Mucosa of stomach (tissue), 1 donor: ENCODE data around the gene WFDC11.
"Not testable (repeated sequence)": the region's sequence is repeated elsewhere in the genome, so short reads cannot be mapped to it uniquely, and the experiment has no call there.

Source experiments
- H3K27me3 ChIP-seq: one replicate; pipeline ENCODE4 v1.7.0; 2013; ENCODE audit warnings: mild to moderate bottlenecking, low read length; ENCODE audit not compliant: control insufficient read depth, insufficient read depth
- H3K36me3 ChIP-seq: one replicate; pipeline ENCODE4 v1.7.0; 2013; ENCODE audit warnings: low read length; ENCODE audit not compliant: control insufficient read depth, insufficient read depth
- H3K4me1 ChIP-seq: one replicate; pipeline ENCODE4 v1.7.0; 2013; ENCODE audit warnings: mild to moderate bottlenecking, low read length; ENCODE audit not compliant: control insufficient read depth, insufficient read depth
- H3K4me3 ChIP-seq: one replicate; pipeline ENCODE4 v1.7.0; 2013; ENCODE audit warnings: low read length
- H3K9ac ChIP-seq: one replicate; pipeline ENCODE4 v1.7.0; 2013; ENCODE audit warnings: mild to moderate bottlenecking, low read length, moderate library complexity
- H3K9me3 ChIP-seq: one replicate; pipeline ENCODE4 v1.7.0; 2013; ENCODE audit warnings: mild to moderate bottlenecking, low read length, moderate library complexity; ENCODE audit not compliant: control insufficient read depth
- donor health status: Pancreatic carcinoma.

The WFDC11 gene

GRCh38 chr20:45649312-45649863, 20.7 kb downstream of the WFDC11 start:
- Histone ChIP-seq H3K9ac (no peak overlapping the region), H3K9me3 (no peaks in the 10 kb centered on the region), H3K27me3 (no peaks in the 10 kb centered on the region), H3K4me1 (peaks cover 15% of the 10 kb centered on the region), H3K36me3 (no peaks in the 10 kb centered on the region), H3K4me3 (no peak overlapping the region)

GRCh38 chr20:45647441-45648050, 22.5 kb downstream of the WFDC11 start:
- Histone ChIP-seq H3K4me3 (no peak overlapping the region), H3K36me3 (no peaks in the 10 kb centered on the region), H3K9me3 (no peaks in the 10 kb centered on the region), H3K27me3 (no peaks in the 10 kb centered on the region), H3K9ac (no peak overlapping the region), H3K4me1 (peaks cover 15% of the 10 kb centered on the region)

GRCh38 chr20:45646875-45647274, 23.2 kb downstream of the WFDC11 start:
- H3K27me3 ChIP-seq = no peaks in the 10 kb centered on the region
- H3K4me3 ChIP-seq = no peak overlapping the region
- H3K9ac ChIP-seq = no peak overlapping the region
- H3K4me1 ChIP-seq = peaks cover 13% of the 10 kb centered on the region
- H3K36me3 ChIP-seq = no peaks in the 10 kb centered on the region
- no peaks in the 10 kb centered on the region for H3K9me3 ChIP-seq

- H3K4me3 ChIP-seq, H3K9ac ChIP-seq, H3K27me3 ChIP-seq: not testable (repeated sequence)
Measured at GRCh38 chr20:45645869-45646268, 24.2 kb downstream of the WFDC11 start.

GRCh38 chr20:45641076-45641475, 29.0 kb downstream of the WFDC11 start:
- not testable (repeated sequence) for H3K9ac ChIP-seq, H3K36me3 ChIP-seq, H3K4me1 ChIP-seq, H3K4me3 ChIP-seq, H3K9me3 ChIP-seq, H3K27me3 ChIP-seq

More at GRCh38 chr20:45645869-45646268, 24.2 kb downstream of the WFDC11 start:
- not testable (repeated sequence) for H3K36me3 ChIP-seq, H3K9me3 ChIP-seq, H3K4me1 ChIP-seq

GRCh38 chr20:45639687-45640086, 30.4 kb downstream of the WFDC11 start:
- Histone ChIP-seq H3K36me3 (no peaks in the 10 kb centered on the region), H3K4me1 (no peaks in the 10 kb centered on the region), H3K27me3 (no peaks in the 10 kb centered on the region), H3K9ac (no peak overlapping the region), H3K4me3 (no peak overlapping the region), H3K9me3 (no peaks in the 10 kb centered on the region)

GRCh38 chr20:45636513-45636912, 33.5 kb downstream of the WFDC11 start:
- H3K4me3 ChIP-seq = no peak overlapping the region
- H3K9ac ChIP-seq = no peak overlapping the region
- H3K36me3 ChIP-seq = no peaks in the 10 kb centered on the region
- no peaks in the 10 kb centered on the region for H3K9me3 ChIP-seq
- no peaks in the 10 kb centered on the region for H3K27me3 ChIP-seq
- no peaks in the 10 kb centered on the region for H3K4me1 ChIP-seq

- Histone ChIP-seq H3K9ac (no peak within 1 kb of the TSS), H3K4me3 (no peak within 1 kb of the TSS), H3K4me1 (no peaks in the 10 kb centered on the region), H3K9me3 (no peaks in the 10 kb centered on the region), H3K36me3 (no peaks in the 10 kb centered on the region), H3K27me3 (no peaks in the 10 kb centered on the region)
Measured at GRCh38 chr20:45631184-45631583, 38.9 kb downstream of the WFDC11 start, which contains the start of gene WFDC9. WFDC9 (minus strand) TSS chr20:45631284; CDS start chr20:45610181, 21,103 bp downstream.

- Histone ChIP-seq H3K4me3 (no peak overlapping the region), H3K9me3 (no peaks in the 10 kb centered on the region), H3K27me3 (no peaks in the 10 kb centered on the region), H3K9ac (no peak overlapping the region), H3K4me1 (no peaks in the 10 kb centered on the region), H3K36me3 (no peaks in the 10 kb centered on the region)
Measured at GRCh38 chr20:45630371-45630770, 39.7 kb downstream of the WFDC11 start.

- H3K9me3 ChIP-seq = no peaks in the 10 kb centered on the region
- H3K36me3 ChIP-seq = no peaks in the 10 kb centered on the region
- no peak within 1 kb of the TSS for H3K4me3 ChIP-seq
- H3K9ac ChIP-seq = no peak within 1 kb of the TSS
- H3K4me1 ChIP-seq = no peaks in the 10 kb centered on the region
- no peaks in the 10 kb centered on the region for H3K27me3 ChIP-seq
Measured at GRCh38 chr20:45629496-45630100, 40.4 kb downstream of the WFDC11 start, which contains the start of gene WFDC10A. WFDC10A (plus strand) TSS chr20:45629739; CDS start chr20:45629814, 75 bp downstream.

GRCh38 chr20:45626540-45626939, 43.5 kb downstream of the WFDC11 start:
- Histone ChIP-seq H3K4me1 (no peaks in the 10 kb centered on the region), H3K9ac (no peak overlapping the region)

GRCh38 chr20:45621593-45621992, 48.4 kb downstream of the WFDC11 start:
- no peaks in the 10 kb centered on the region for H3K9me3 ChIP-seq
- no peaks in the 10 kb centered on the region for H3K27me3 ChIP-seq
- no peaks in the 10 kb centered on the region for H3K4me1 ChIP-seq
- H3K36me3 ChIP-seq = no peaks in the 10 kb centered on the region
- no peak overlapping the region for H3K4me3 ChIP-seq
- no peak overlapping the region for H3K9ac ChIP-seq

More at GRCh38 chr20:45626540-45626939, 43.5 kb downstream of the WFDC11 start:
- no peak overlapping the region for H3K4me3 ChIP-seq
- no peaks in the 10 kb centered on the region for H3K36me3 ChIP-seq
- H3K9me3 ChIP-seq = no peaks in the 10 kb centered on the region
- no peaks in the 10 kb centered on the region for H3K27me3 ChIP-seq
